Adrenal gland (tissue), 12 donors: ENCODE measurements around the gene NECAB2. TPM values are rescaled to one million over a fixed set of nuclear protein-coding genes. Genes with fewer than 3 reads are reported as not detected.

Experiments
- DNase-seq, 7 donors: peaks; one replicate each; pipeline ENCODE4 v3.0.0-alpha.2; 2019 to 2020
- H3K27ac ChIP-seq, 5 donors: fragments of 200-600 bp; sonication (generic) in 4 of 5; 1 replicate in 3 of 5; 2 replicates in 2 of 5; pipeline versions ENCODE4 v1.5.1 to v1.8.0; 2016 to 2020; ENCODE audit warnings: mild to moderate bottlenecking in 1 of 5
- H3K27me3 ChIP-seq: fragments of 200-600 bp; 2 replicates; pipeline ENCODE4 v1.8.0; 2021
- H3K36me3 ChIP-seq, 2 donors: fragments of 200-600 bp; replicated peaks in 1 of 2; 1 replicate in 1 of 2; 2 replicates in 1 of 2; pipeline versions ENCODE4 v1.5.1 to v1.8.0; 2018 to 2022
- H3K4me1 ChIP-seq, 2 donors: fragments of 200-600 bp; replicated peaks in 1 of 2; 1 replicate in 1 of 2; 2 replicates in 1 of 2; pipeline versions ENCODE4 v1.5.1 to v1.8.0; 2018 to 2021
- H3K4me3 ChIP-seq, 4 donors: fragments of 200-600 bp; sonication (generic) in 3 of 4; one replicate each; pipeline ENCODE4 v1.5.1; 2016 to 2018
- H3K9me3 ChIP-seq, 3 donors: fragments of 200-600 bp; sonication (generic) in 1 of 3; replicated peaks in 1 of 3; 1 replicate in 2 of 3; 2 replicates in 1 of 3; pipeline versions ENCODE4 v1.5.1 to v1.8.0; 2016 to 2021
- CTCF ChIP-seq, 6 experiments: fragments of 450-650 bp in 4 of 6; fragments of 200-600 bp in 2 of 6; sonication (generic) in 1 of 6; IDR thresholded peaks; 1 replicate in 5 of 6; 2 replicates in 1 of 6; pipeline versions ENCODE4 v1.5.1 to v1.8.0; 2016 to 2021; ENCODE audit warnings: antibody characterized with exemption in 6 of 6, mild to moderate bottlenecking in 2 of 6, moderate library complexity in 1 of 6
- POLR2A ChIP-seq, 2 donors: fragments of 450-650 bp; IDR thresholded peaks; one replicate each; pipeline ENCODE4 v1.6.1; 2017; ENCODE audit warnings: antibody characterized with exemption in 2 of 2, mild to moderate bottlenecking in 2 of 2, moderate library complexity in 1 of 2
- WGBS, 4 donors: extraction: QIAGEN DNeasy Blood & Tissue Kit in 2 of 4; methylation state at CpG; one replicate each; pipeline versions ENCODE4 v1.1.5 to v1.1.7; 2013 to 2017; 5-methylcytosine and 5-hydroxymethylcytosine counted together
- intact Hi-C, 2 donors: fragments of 100-400 bp; cut with DNase I; formaldehyde crosslinking; loops; one replicate each; pipeline versions ENCODE4 v1.14.1 to v1.15.0; 2022 to 2023
- polyA plus RNA-seq, 3 donors: library from polyadenylated mRNA; stranded (reverse); fragments of 200-250 nt in 2 of 3; fragments of 350-450 nt in 1 of 3; fragmentation: Illumina TruSeq in 1 of 3; extraction: RNeasy Lipid Tissue Mini Kit (QIAGEN cat#74804) in 1 of 3; gene quantifications; one replicate each; pipeline ENCODE4 v1.2.3, GENCODE V29; 2013 to 2014
- total RNA-seq, 9 donors: library from RNA; depleted of rRNA in 4 of 9; stranded (reverse); fragments of >200 nt in 4 of 9; fragments of 120-200 nt in 1 of 9; fragmentation: NEBNext Ultra II Directional in 1 of 9; extraction: Animal tissue kit (Norgen Biotek cat#: 25700) in 1 of 9; gene quantifications; one replicate each; pipeline versions ENCODE4 v1.1.0 to v1.2.4, GENCODE V29; 2013 to 2023
- donor health status: healthy with polysubstance abuse.
- donor health status: Bipolar disorder and iron deficiency.
- donor health status: DM: yes; HTN: yes; CAD: no.
- donor health status: DM: no; HTN: no; CAD: no.
- donor health status: DM: no; HTN: no; CAD: no.
- donor health status: DM: yes; HTN: yes; CAD: no.

NECAB2 gene
- total and polyA plus RNA-seq, 12 donors: 0.14 to 2.1 (median 0.36) TPM; not detected in 3

GRCh38 chr16:83942815-83943515 lies 25.1 kb upstream of the NECAB2 start:
- TF ChIP-seq CTCF (IDR thresholded peaks at IDR 0.05) (no peak), POLR2A (IDR thresholded peaks at IDR 0.05) (no peak)
- 42 to 63% (median 44%) methylated on average over 6 to 11 of the region's 11 CpGs for WGBS, 4 donors

GRCh38 chr16:83943516-83944050 lies 24.5 kb upstream of the NECAB2 start:
- intact Hi-C loops: no loop called here
- WGBS, 4 donors: 71 to 93% (median 88%) methylated on average over 3 to 10 of the region's 10 CpGs
- Histone ChIP-seq H3K36me3 (no peaks in the 10 kb centered on the region), H3K27ac (peak overlapping the region in 2 of 5 donors; percentile 32 to 33), H3K4me1 (peaks cover 0 to 20% of the 10 kb centered on the region in 2 donors), H3K27me3 (no peaks in the 10 kb centered on the region), H3K4me3 (no peak overlapping the region), H3K9me3 (no peaks in the 10 kb centered on the region)
- no peak for DNase-seq
- no peak for TF ChIP-seq POLR2A (IDR thresholded peaks at IDR 0.05)
- TF ChIP-seq CTCF (IDR thresholded peaks at IDR 0.05): no peak

More at GRCh38 chr16:83942815-83943515, 25.1 kb upstream of the NECAB2 start:
- Histone ChIP-seq H3K27ac (peak overlapping the region in 3 of 5 donors; percentile 3 to 33 (median 32)), H3K4me1 (peaks cover 0 to 20% of the 10 kb centered on the region in 2 donors), H3K4me3 (no peak overlapping the region), H3K9me3 (no peaks in the 10 kb centered on the region), H3K27me3 (no peaks in the 10 kb centered on the region), H3K36me3 (no peaks in the 10 kb centered on the region)
- DNase-seq: peak in 1 of 7 donors; percentile 43
- intact Hi-C loops: no loop called here

GRCh38 chr16:83945587-83945986 lies 22.5 kb upstream of the NECAB2 start:
- TF ChIP-seq POLR2A (IDR thresholded peaks at IDR 0.05): no peak
- no peak for TF ChIP-seq CTCF (IDR thresholded peaks at IDR 0.05)
- 86 to 94% (median 89%) methylated on average over 10 of the region's 10 CpGs for WGBS, 4 donors
- Histone ChIP-seq H3K27ac (no peak overlapping the region), H3K27me3 (no peaks in the 10 kb centered on the region), H3K36me3 (no peaks in the 10 kb centered on the region), H3K4me1 (peaks cover 0 to 10% of the 10 kb centered on the region in 2 donors), H3K9me3 (no peaks in the 10 kb centered on the region), H3K4me3 (no peak overlapping the region)
- no peak for DNase-seq
- intact Hi-C loops: no loop called here

- Histone ChIP-seq H3K27ac (no peak overlapping the region), H3K4me3 (no peak overlapping the region), H3K9me3 (no peaks in the 10 kb centered on the region), H3K36me3 (no peaks in the 10 kb centered on the region), H3K4me1 (peaks cover 0 to 10% of the 10 kb centered on the region in 2 donors), H3K27me3 (no peaks in the 10 kb centered on the region)
- intact Hi-C loops: no loop called here
- WGBS, 4 donors: 86 to 91% (median 87%) methylated on average over 23 to 24 of the region's 24 CpGs
- no peak for DNase-seq
- TF ChIP-seq POLR2A (IDR thresholded peaks at IDR 0.05): no peak
- TF ChIP-seq CTCF (IDR thresholded peaks at IDR 0.05): no peak
Observed at GRCh38 chr16:83946154-83946780, 21.8 kb upstream of the NECAB2 start.
